ENCODE data around the gene C5orf63. TPM values are rescaled to one million over a fixed set of nuclear protein-coding genes. Genes with fewer than 3 reads are reported as not detected.
A peak's percentile ranks its signal among the peaks of the same experiment; 100 is the strongest.

C5orf63 gene
- total and polyA plus RNA-seq, 2 of the 13 experiments (the other 11 are each of a cell fraction or from before 2014, with no cell fraction given) = 7.9 to 8.8 TPM

DNA sequence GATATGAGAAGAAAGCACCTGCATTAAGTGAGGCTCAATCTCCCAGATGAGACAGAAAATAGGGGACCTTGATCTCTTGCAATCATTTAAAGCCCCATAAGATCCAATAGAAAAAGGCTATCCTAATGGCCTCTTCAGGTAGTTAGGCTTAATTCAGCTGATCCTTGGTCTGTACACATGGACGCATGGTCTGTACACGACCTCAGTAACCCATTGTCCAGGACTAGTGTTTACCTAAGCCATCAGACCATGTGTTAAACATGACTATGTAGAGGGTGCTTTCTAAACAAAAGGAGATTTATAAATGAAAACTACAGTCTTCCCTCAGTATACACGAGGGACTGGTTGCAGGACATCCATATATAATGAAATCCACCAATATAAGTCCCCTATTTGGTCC lies 50.5 kb downstream of the C5orf63 start (continued):
- TF ChIP-seq, protein P1, sequence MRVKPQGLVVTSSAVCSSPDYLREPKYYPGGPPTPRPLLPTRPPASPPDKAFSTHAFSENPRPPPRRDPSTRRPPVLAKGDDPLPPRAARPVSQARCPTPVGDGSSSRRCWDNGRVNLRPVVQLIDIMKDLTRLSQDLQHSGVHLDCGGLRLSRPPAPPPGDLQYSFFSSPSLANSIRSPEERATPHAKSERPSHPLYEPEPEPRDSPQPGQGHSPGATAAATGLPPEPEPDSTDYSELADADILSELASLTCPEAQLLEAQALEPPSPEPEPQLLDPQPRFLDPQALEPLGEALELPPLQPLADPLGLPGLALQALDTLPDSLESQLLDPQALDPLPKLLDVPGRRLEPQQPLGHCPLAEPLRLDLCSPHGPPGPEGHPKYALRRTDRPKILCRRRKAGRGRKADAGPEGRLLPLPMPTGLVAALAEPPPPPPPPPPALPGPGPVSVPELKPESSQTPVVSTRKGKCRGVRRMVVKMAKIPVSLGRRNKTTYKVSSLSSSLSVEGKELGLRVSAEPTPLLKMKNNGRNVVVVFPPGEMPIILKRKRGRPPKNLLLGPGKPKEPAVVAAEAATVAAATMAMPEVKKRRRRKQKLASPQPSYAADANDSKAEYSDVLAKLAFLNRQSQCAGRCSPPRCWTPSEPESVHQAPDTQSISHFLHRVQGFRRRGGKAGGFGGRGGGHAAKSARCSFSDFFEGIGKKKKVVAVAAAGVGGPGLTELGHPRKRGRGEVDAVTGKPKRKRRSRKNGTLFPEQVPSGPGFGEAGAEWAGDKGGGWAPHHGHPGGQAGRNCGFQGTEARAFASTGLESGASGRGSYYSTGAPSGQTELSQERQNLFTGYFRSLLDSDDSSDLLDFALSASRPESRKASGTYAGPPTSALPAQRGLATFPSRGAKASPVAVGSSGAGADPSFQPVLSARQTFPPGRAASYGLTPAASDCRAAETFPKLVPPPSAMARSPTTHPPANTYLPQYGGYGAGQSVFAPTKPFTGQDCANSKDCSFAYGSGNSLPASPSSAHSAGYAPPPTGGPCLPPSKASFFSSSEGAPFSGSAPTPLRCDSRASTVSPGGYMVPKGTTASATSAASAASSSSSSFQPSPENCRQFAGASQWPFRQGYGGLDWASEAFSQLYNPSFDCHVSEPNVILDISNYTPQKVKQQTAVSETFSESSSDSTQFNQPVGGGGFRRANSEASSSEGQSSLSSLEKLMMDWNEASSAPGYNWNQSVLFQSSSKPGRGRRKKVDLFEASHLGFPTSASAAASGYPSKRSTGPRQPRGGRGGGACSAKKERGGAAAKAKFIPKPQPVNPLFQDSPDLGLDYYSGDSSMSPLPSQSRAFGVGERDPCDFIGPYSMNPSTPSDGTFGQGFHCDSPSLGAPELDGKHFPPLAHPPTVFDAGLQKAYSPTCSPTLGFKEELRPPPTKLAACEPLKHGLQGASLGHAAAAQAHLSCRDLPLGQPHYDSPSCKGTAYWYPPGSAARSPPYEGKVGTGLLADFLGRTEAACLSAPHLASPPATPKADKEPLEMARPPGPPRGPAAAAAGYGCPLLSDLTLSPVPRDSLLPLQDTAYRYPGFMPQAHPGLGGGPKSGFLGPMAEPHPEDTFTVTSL (CRISPR knock-in tag; IDR thresholded peaks at IDR 0.05; ENCODE audit: borderline replicate concordance) = peak; percentile 86; the same call in 1 of the 2 replicates
- TF ChIP-seq HHEX (CRISPR knock-in tag; IDR thresholded peaks at IDR 0.05) (peak; percentile 50), MED1 (CRISPR knock-in tag; IDR thresholded peaks at IDR 0.05) (peak; percentile 66), ZNF33A (CRISPR knock-in tag; IDR thresholded peaks at IDR 0.05; ENCODE audit: borderline replicate concordance) (no peak), POLR2A (IDR thresholded peaks at IDR 0.05; ENCODE audit: insufficient read depth in 1 of 2, low read depth in 2 of 2, low read length in 2 of 2) (no peak), ZBTB8A (CRISPR knock-in tag; IDR thresholded peaks at IDR 0.05; ENCODE audit: borderline replicate concordance, low read depth) (no peak), ZNF232 (CRISPR knock-in tag; IDR thresholded peaks at IDR 0.05; ENCODE audit: borderline replicate concordance) (no peak), FOXK2 (IDR thresholded peaks at IDR 0.05) (peak; percentile 70; the same call in 1 of the 2 replicates), POGZ (CRISPR knock-in tag; IDR thresholded peaks at IDR 0.05) (peak; percentile 66; the same call in 1 of the 2 replicates), ZMAT3 (CRISPR knock-in tag; conservative IDR thresholded peaks at IDR 0.05) (no peak), ZNF253 (CRISPR knock-in tag; IDR thresholded peaks at IDR 0.05; ENCODE audit: borderline replicate concordance) (no peak), ZNF331 (CRISPR knock-in tag; IDR thresholded peaks at IDR 0.05) (peak; percentile 47; the same call in 1 of the 2 replicates), DMAP1 (CRISPR knock-in tag; IDR thresholded peaks at IDR 0.05) (peak; percentile 50; the same call in 1 of the 2 replicates), SALL1 (CRISPR knock-in tag; IDR thresholded peaks at IDR 0.05) (peak; percentile 38; the same call in 1 of the 2 replicates), ZFY (CRISPR knock-in tag; IDR thresholded peaks at IDR 0.05) (no peak), ATAD3A (CRISPR knock-in tag; IDR thresholded peaks at IDR 0.05) (no peak), SAP130 (CRISPR knock-in tag; IDR thresholded peaks at IDR 0.05; ENCODE audit: low read depth) (peak; percentile 79), TARDBP (CRISPR knock-in tag; IDR thresholded peaks at IDR 0.05) (0 out of 2 replicates have a peak, but pooled peaks have one; percentile 70), ZMYM4 (CRISPR knock-in tag; IDR thresholded peaks at IDR 0.05) (peak; percentile 49; the same call in 1 of the 2 replicates), ESRRA (CRISPR knock-in tag; IDR thresholded peaks at IDR 0.05; ENCODE audit: low read depth) (0 out of 2 replicates have a peak, but pooled peaks have one; percentile 45), ARNTL (CRISPR knock-in tag; IDR thresholded peaks at IDR 0.05) (0 out of 2 replicates have a peak, but pooled peaks have one; percentile 46)
- TF ChIP-seq, protein P2, sequence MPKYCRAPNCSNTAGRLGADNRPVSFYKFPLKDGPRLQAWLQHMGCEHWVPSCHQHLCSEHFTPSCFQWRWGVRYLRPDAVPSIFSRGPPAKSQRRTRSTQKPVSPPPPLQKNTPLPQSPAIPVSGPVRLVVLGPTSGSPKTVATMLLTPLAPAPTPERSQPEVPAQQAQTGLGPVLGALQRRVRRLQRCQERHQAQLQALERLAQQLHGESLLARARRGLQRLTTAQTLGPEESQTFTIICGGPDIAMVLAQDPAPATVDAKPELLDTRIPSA (CRISPR knock-in tag; IDR thresholded peaks at IDR 0.05; ENCODE audit: borderline replicate concordance) = no peak
- TF ChIP-seq, protein P3, sequence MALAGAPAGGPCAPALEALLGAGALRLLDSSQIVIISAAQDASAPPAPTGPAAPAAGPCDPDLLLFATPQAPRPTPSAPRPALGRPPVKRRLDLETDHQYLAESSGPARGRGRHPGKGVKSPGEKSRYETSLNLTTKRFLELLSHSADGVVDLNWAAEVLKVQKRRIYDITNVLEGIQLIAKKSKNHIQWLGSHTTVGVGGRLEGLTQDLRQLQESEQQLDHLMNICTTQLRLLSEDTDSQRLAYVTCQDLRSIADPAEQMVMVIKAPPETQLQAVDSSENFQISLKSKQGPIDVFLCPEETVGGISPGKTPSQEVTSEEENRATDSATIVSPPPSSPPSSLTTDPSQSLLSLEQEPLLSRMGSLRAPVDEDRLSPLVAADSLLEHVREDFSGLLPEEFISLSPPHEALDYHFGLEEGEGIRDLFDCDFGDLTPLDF (CRISPR knock-in tag; IDR thresholded peaks at IDR 0.05) = no peak
- TF ChIP-seq, protein P4, sequence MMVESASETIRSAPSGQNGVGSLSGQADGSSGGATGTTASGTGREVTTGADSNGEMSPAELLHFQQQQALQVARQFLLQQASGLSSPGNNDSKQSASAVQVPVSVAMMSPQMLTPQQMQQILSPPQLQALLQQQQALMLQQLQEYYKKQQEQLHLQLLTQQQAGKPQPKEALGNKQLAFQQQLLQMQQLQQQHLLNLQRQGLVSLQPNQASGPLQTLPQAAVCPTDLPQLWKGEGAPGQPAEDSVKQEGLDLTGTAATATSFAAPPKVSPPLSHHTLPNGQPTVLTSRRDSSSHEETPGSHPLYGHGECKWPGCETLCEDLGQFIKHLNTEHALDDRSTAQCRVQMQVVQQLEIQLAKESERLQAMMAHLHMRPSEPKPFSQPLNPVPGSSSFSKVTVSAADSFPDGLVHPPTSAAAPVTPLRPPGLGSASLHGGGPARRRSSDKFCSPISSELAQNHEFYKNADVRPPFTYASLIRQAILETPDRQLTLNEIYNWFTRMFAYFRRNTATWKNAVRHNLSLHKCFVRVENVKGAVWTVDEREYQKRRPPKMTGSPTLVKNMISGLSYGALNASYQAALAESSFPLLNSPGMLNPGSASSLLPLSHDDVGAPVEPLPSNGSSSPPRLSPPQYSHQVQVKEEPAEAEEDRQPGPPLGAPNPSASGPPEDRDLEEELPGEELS (CRISPR knock-in tag; IDR thresholded peaks at IDR 0.05) = peak; percentile 61
